Measurements from ENCODE around the gene GPR150. TPM values are rescaled to one million over a fixed set of nuclear protein-coding genes. Genes with fewer than 3 reads are reported as not detected.
"Not testable (repeated sequence)": the region's sequence is repeated elsewhere in the genome, so short reads cannot be mapped to it uniquely, and the experiment has no call there.

GPR150 gene
- total and polyA plus RNA-seq, 11 donors, result 0.04 to 0.25 (median 0.13) TPM; not detected in 6

- H3K27me3 ChIP-seq, result no peaks in the 10 kb centered on the region
- peak overlapping the region in 1 of 12 donors; percentile 70 for H3K27ac ChIP-seq
- DNase-seq, result no peak
- H3K9me3 ChIP-seq, result no peaks in the 10 kb centered on the region
- intact Hi-C loops (cut with DNase I), result loop anchor here in 2 of 10 donors (10.0 kb wide), 1 partner anchor 77 kb away; the partner anchor contains the start of genes ARSK (in 2 of the 2) and SKIC3 (in 2 of the 2)
- H3K4me1 ChIP-seq, result peaks cover 0 to 34% (median 0%) of the 10 kb centered on the region in 12 donors
- no peak for TF ChIP-seq POLR2A (IDR thresholded peaks at IDR 0.05)
- TF ChIP-seq, protein P1, sequence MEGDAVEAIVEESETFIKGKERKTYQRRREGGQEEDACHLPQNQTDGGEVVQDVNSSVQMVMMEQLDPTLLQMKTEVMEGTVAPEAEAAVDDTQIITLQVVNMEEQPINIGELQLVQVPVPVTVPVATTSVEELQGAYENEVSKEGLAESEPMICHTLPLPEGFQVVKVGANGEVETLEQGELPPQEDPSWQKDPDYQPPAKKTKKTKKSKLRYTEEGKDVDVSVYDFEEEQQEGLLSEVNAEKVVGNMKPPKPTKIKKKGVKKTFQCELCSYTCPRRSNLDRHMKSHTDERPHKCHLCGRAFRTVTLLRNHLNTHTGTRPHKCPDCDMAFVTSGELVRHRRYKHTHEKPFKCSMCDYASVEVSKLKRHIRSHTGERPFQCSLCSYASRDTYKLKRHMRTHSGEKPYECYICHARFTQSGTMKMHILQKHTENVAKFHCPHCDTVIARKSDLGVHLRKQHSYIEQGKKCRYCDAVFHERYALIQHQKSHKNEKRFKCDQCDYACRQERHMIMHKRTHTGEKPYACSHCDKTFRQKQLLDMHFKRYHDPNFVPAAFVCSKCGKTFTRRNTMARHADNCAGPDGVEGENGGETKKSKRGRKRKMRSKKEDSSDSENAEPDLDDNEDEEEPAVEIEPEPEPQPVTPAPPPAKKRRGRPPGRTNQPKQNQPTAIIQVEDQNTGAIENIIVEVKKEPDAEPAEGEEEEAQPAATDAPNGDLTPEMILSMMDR (IDR thresholded peaks at IDR 0.05), result no peak
- peak in 3 of 4 donors; percentile 45 to 80 (median 58) for ATAC-seq
- H3K36me3 ChIP-seq, result no peaks in the 10 kb centered on the region
- no peak overlapping the region for H3K4me3 ChIP-seq
- 79 to 85% (median 84%) methylated on average over 4 of the region's 4 CpGs for WGBS, 4 donors
These were observed 12.2 kb downstream of the GPR150 start for GRCh38 chr5:95631991-95632675.

DNA sequence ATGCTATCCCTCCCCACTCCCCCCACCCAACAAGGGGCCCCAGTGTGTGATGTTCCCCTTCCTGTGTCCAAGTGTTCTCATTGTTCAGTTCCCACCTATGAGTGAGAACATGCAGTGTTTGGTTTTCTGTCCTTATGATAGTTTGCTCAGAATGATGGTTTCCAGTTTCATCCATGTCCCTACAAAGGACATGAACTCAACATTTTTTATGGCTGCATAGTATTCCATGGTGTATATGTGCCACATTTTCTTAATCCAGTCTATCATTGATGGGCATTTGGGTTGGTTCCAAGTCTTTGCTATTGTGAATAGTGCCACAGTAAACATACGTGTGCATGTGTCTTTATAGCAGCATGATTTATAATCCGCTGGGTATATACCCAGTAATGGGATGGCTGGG, 13.1 kb downstream of the GPR150 start:
- not testable (repeated sequence) for H3K27me3 ChIP-seq, H3K27ac ChIP-seq, DNase-seq, ATAC-seq, H3K9me3 ChIP-seq, H3K4me3 ChIP-seq, H3K36me3 ChIP-seq
- intact Hi-C loops (cut with DNase I), result loop anchor here in 2 of 10 donors (10.0 kb wide), 1 partner anchor 78 kb away; the partner anchor contains the start of genes ARSK (in 2 of the 2) and SKIC3 (in 2 of the 2)
- H3K4me1 ChIP-seq, result peaks cover 0 to 34% (median 0%) of the 10 kb centered on the region in 12 donors
- WGBS, 4 donors, result 93 to 100% (median 95%) methylated on average over 2 of the region's 2 CpGs

DNA sequence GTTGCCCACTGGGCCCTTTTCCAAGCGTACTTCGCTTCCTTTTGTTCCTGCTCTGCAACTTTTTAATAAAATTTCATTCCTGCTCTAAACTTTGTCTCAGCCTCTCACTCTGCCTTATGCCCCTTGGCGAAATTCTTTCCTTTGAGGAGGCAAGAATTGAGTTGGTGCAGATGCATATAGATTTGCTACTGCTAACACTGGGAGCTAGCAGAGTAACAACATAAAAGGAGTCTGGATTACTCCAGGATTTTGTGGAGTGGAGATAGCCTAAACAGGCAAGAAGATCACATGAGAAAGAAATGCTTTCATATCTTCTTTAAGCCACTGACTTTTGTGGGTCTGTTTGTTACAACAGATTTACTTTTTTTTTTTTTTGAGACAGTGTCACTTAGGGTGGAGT, 13.8 kb downstream of the GPR150 start:
- 94 to 97% (median 96%) methylated on average over 3 of the region's 3 CpGs for WGBS, 4 donors
- TF ChIP-seq, protein P1 (IDR thresholded peaks at IDR 0.05), result no peak
- TF ChIP-seq POLR2A (IDR thresholded peaks at IDR 0.05), result no peak
- ATAC-seq, result no peak
- Histone ChIP-seq H3K27me3 (peaks cover 0 to 3% (median 0%) of the 10 kb centered on the region in 9 donors), H3K4me1 (peaks cover 0 to 29% (median 0%) of the 10 kb centered on the region in 12 donors), H3K9me3 (no peaks in the 10 kb centered on the region), H3K4me3 (no peak overlapping the region), H3K27ac (no peak overlapping the region), H3K36me3 (no peaks in the 10 kb centered on the region)
- DNase-seq, result no peak
- intact Hi-C loops (cut with DNase I), result loop anchor here in 2 of 10 donors (10.0 kb wide), 1 partner anchor 79 kb away; the partner anchor contains the start of genes ARSK (in 2 of the 2) and SKIC3 (in 2 of the 2)

GRCh38 chr5:95634081-95634480, 14.2 kb downstream of the GPR150 start:
- H3K4me1 ChIP-seq, result peaks cover 0 to 25% (median 0%) of the 10 kb centered on the region in 12 donors
- DNase-seq, result no peak
- no peaks in the 10 kb centered on the region for H3K36me3 ChIP-seq
- TF ChIP-seq, protein P1 (IDR thresholded peaks at IDR 0.05), result no peak
- H3K27me3 ChIP-seq, result peaks cover 0 to 6% (median 0%) of the 10 kb centered on the region in 9 donors
- no peaks in the 10 kb centered on the region for H3K9me3 ChIP-seq
- ATAC-seq, result no peak
- H3K4me3 ChIP-seq, result no peak overlapping the region
- H3K27ac ChIP-seq, result no peak overlapping the region
- intact Hi-C loops (cut with DNase I), result loop anchor here in 2 of 10 donors (10.0 kb wide), 1 partner anchor 79 kb away; the partner anchor contains the start of genes ARSK (in 2 of the 2) and SKIC3 (in 2 of the 2)
- WGBS, 4 donors, result 93 to 99% (median 95%) methylated on average over 3 of the region's 3 CpGs

Measured in heart left ventricle (tissue), 16 donors.